Measurements from ENCODE around the gene CIZ1.

DNA sequence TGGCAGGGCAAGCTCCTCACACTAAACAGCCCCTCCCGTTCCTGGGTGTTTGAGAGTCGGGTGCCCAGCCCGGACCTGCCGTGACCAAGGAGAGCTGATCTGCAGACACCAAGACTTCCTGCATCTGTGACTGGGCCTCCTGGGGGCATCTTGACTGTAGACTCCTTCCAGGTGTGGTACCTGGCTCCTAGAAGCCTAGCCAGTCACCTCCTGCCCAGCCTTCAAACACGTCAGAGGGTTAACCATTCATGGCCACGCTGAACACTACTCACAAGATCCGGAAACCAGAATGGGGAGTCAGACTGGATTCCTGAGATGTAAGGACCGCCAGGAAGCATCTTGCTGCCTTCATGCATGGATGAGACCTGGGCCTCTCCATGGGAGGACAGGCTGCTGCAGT is 45.8 kb downstream of the CIZ1 start:
- TF ChIP-seq ZNF274 (IDR thresholded peaks at IDR 0.05; ENCODE audit: low read depth, low read length) (no peak), YY1 (IDR thresholded peaks at IDR 0.05; ENCODE audit: insufficient read depth, insufficient read length) (no peak)
